ENCODE data around the gene TMEM126B. TPM values are rescaled to one million over a fixed set of nuclear protein-coding genes. Genes with fewer than 3 reads are reported as not detected.

Gene TMEM126B
- total and polyA plus RNA-seq, 2 of the 13 experiments (the other 11 are each of a cell fraction or from before 2014, with no cell fraction given): 33.6 to 54.8 TPM

- TF ChIP-seq RNF2 (conservative IDR thresholded peaks at IDR 0.05; ENCODE audit: low read depth): 0 out of 2 replicates have a peak, but pooled peaks have one; percentile 25
- TF ChIP-seq SNRNP70 (IDR thresholded peaks at IDR 0.05; ENCODE audit: low read depth, low read length): no peak
- peak; percentile 92 for TF ChIP-seq KDM5A (IDR thresholded peaks at IDR 0.05; ENCODE audit: borderline replicate concordance, low read length)
- peak in 1 of 2 experiments; percentile 66; a peak in 2 of 4 replicates for TF ChIP-seq HMGXB4 (CRISPR knock-in tag; IDR thresholded peaks at IDR 0.05; ENCODE audit: borderline replicate concordance in 1 of 2, low read depth in 1 of 2)
- no peak for TF ChIP-seq AKAP8 (CRISPR knock-in tag; IDR thresholded peaks at IDR 0.05)
- TF ChIP-seq, protein P1, sequence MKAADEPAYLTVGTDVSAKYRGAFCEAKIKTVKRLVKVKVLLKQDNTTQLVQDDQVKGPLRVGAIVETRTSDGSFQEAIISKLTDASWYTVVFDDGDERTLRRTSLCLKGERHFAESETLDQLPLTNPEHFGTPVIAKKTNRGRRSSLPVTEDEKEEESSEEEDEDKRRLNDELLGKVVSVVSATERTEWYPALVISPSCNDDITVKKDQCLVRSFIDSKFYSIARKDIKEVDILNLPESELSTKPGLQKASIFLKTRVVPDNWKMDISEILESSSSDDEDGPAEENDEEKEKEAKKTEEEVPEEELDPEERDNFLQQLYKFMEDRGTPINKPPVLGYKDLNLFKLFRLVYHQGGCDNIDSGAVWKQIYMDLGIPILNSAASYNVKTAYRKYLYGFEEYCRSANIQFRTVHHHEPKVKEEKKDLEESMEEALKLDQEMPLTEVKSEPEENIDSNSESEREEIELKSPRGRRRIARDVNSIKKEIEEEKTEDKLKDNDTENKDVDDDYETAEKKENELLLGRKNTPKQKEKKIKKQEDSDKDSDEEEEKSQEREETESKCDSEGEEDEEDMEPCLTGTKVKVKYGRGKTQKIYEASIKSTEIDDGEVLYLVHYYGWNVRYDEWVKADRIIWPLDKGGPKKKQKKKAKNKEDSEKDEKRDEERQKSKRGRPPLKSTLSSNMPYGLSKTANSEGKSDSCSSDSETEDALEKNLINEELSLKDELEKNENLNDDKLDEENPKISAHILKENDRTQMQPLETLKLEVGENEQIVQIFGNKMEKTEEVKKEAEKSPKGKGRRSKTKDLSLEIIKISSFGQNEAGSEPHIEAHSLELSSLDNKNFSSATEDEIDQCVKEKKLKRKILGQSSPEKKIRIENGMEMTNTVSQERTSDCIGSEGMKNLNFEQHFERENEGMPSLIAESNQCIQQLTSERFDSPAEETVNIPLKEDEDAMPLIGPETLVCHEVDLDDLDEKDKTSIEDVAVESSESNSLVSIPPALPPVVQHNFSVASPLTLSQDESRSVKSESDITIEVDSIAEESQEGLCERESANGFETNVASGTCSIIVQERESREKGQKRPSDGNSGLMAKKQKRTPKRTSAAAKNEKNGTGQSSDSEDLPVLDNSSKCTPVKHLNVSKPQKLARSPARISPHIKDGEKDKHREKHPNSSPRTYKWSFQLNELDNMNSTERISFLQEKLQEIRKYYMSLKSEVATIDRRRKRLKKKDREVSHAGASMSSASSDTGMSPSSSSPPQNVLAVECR (CRISPR knock-in tag; IDR thresholded peaks at IDR 0.05; ENCODE audit: borderline replicate concordance): peak; percentile 88
- no peak for TF ChIP-seq ZNF468 (CRISPR knock-in tag; IDR thresholded peaks at IDR 0.05)
- no peak for TF ChIP-seq SMC3 (IDR thresholded peaks at IDR 0.05; ENCODE audit: low read length)
- TF ChIP-seq, protein P2, sequence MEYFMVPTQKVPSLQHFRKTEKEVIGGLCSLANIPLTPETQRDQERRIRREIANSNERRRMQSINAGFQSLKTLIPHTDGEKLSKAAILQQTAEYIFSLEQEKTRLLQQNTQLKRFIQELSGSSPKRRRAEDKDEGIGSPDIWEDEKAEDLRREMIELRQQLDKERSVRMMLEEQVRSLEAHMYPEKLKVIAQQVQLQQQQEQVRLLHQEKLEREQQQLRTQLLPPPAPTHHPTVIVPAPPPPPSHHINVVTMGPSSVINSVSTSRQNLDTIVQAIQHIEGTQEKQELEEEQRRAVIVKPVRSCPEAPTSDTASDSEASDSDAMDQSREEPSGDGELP (IDR thresholded peaks at IDR 0.05; ENCODE audit: borderline replicate concordance, low read depth): peak; percentile 51; the same call in 1 of the 2 replicates
- no peak for TF ChIP-seq LCORL (IDR thresholded peaks at IDR 0.05)
- TF ChIP-seq LCORL (CRISPR knock-in tag; IDR thresholded peaks at IDR 0.05): peak; percentile 47; the same call in 1 of the 2 replicates
- TF ChIP-seq ZMYM4 (CRISPR knock-in tag; IDR thresholded peaks at IDR 0.05): peak; percentile 87
- peak; percentile 64; the same call in 1 of the 2 replicates for TF ChIP-seq TOPORS (CRISPR knock-in tag; IDR thresholded peaks at IDR 0.05)
- 0 out of 2 replicates have a peak, but pooled peaks have one; percentile 36 for TF ChIP-seq ZNF510 (CRISPR knock-in tag; IDR thresholded peaks at IDR 0.05; ENCODE audit: low read depth)
- 0 out of 2 replicates have a peak, but pooled peaks have one; percentile 20 for TF ChIP-seq ZNF367 (CRISPR knock-in tag; IDR thresholded peaks at IDR 0.05; ENCODE audit: borderline replicate concordance)
- no peak for TF ChIP-seq SRF (IDR thresholded peaks at IDR 0.05; ENCODE audit: low read depth, low read length)
- peak; percentile 70; the same call in 1 of the 2 replicates for TF ChIP-seq ZHX1 (CRISPR knock-in tag; IDR thresholded peaks at IDR 0.05; ENCODE audit: low read depth)
- 0 out of 2 replicates have a peak, but pooled peaks have one; percentile 2 for TF ChIP-seq NFIC (IDR thresholded peaks at IDR 0.05; ENCODE audit: low read length)
- peak; percentile 48 for TF ChIP-seq ISL2 (CRISPR knock-in tag; IDR thresholded peaks at IDR 0.05)
- peak; percentile 63; the same call in 1 of the 2 replicates for TF ChIP-seq ELF3 (CRISPR knock-in tag; IDR thresholded peaks at IDR 0.05)
Measured at GRCh38 chr11:85627998-85628770, at the start of gene TMEM126B (continued).
